ENCODE data around the gene TSPEAR. TPM values are rescaled to one million over a fixed set of nuclear protein-coding genes. Genes with fewer than 3 reads are reported as not detected.

TSPEAR gene
- total RNA-seq, 1 experiment from 2014 or later, result not detected

DNA sequence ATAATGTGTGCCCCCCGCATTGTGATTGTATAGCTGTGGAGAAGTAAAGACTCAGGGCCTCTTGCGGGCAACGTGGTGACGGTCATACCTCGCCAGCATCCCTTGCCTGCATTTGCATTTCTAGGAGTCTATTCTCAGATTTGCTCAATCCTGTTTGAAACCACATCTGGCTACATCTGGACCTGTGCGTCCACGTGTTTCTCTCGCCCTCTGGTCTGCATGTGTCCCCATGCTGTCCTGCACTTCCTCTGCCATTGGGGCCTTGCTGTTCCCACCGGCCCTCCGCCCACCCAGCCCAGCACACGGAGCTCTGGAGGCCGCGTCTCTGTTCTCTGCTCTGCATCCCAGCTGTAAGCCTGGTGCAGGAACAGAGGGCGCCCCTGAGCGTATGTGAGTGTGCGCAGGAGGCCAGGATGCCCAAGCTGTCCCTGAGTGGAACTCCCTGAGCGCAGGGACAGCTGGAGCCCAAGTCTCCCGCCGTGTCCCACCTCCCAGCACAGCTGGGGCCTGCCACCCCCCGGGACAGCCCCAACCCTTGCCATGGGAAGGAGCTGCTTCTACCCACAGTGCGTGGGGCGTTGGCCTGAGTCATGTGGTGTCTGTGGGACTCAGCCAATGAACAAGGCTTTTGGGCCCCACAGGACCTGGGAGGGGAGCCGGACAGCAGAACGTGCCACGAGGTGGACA lies 161.7 kb downstream of the TSPEAR start:
- CTCF ChIA-PET, result interaction anchor here (0.7 to 1.8 kb wide), 2 partner anchors 39 to 192 kb away, joined by 4 read pairs; no protein-coding TSS in a partner anchor
- POLR2A ChIA-PET, result no interaction called here
- H3K9me3 Mint-ChIP-seq (ENCODE audit: unreplicated experiment), result peaks cover 27% of the 10 kb centered on the region
- DNase-seq (ENCODE audit: unreplicated experiment), result no peak
- H3K4me1 Mint-ChIP-seq (ENCODE audit: insufficient read depth, unreplicated experiment), result peaks cover 15% of the 10 kb centered on the region
- no peak overlapping the region for H3K4me3 Mint-ChIP-seq (ENCODE audit: unreplicated experiment)
- TF ChIP-seq, protein P1, sequence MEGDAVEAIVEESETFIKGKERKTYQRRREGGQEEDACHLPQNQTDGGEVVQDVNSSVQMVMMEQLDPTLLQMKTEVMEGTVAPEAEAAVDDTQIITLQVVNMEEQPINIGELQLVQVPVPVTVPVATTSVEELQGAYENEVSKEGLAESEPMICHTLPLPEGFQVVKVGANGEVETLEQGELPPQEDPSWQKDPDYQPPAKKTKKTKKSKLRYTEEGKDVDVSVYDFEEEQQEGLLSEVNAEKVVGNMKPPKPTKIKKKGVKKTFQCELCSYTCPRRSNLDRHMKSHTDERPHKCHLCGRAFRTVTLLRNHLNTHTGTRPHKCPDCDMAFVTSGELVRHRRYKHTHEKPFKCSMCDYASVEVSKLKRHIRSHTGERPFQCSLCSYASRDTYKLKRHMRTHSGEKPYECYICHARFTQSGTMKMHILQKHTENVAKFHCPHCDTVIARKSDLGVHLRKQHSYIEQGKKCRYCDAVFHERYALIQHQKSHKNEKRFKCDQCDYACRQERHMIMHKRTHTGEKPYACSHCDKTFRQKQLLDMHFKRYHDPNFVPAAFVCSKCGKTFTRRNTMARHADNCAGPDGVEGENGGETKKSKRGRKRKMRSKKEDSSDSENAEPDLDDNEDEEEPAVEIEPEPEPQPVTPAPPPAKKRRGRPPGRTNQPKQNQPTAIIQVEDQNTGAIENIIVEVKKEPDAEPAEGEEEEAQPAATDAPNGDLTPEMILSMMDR (IDR thresholded peaks at IDR 0.05; ENCODE audit: unreplicated experiment), result no peak
- BruUV-seq (replicated peaks), result no TSS peak
- H3K27me3 Mint-ChIP-seq (ENCODE audit: insufficient read depth, unreplicated experiment), result peaks cover 53% of the 10 kb centered on the region
- no peak overlapping the region for H3K27ac Mint-ChIP-seq (ENCODE audit: low read depth, unreplicated experiment)
- H3K36me3 Mint-ChIP-seq (ENCODE audit: insufficient read depth, unreplicated experiment), result no peaks in the 10 kb centered on the region
- intact Hi-C loops (cut with micrococcal nuclease), result no loop called here

DNA sequence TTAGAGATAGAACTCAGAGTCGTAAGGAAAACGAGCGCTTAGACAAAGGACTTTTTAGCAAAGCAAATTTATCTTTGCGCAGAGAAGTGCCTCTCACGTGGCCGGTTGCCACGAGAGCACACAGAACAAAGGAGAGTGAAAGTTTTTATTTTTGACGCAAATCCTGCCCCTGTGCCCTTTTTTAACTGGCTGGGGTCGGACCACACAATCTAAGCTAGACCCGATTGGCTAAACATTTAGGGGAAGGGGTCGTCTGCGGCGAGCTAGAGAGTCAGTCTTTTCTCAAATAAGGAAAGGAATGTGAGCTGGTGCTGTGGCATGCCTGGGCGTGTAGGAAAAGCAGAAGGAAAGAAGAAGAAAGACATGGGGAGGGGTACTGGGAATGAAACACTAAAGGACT lies 162.4 kb downstream of the TSPEAR start:
- Mint-ChIP-seq H3K27me3 (ENCODE audit: insufficient read depth, unreplicated experiment) (peaks cover 46% of the 10 kb centered on the region), H3K27ac (ENCODE audit: low read depth, unreplicated experiment) (no peak overlapping the region), H3K4me3 (ENCODE audit: unreplicated experiment) (peak overlapping the region; percentile 3), H3K9me3 (ENCODE audit: unreplicated experiment) (peaks cover 24% of the 10 kb centered on the region), H3K36me3 (ENCODE audit: insufficient read depth, unreplicated experiment) (no peaks in the 10 kb centered on the region), H3K4me1 (ENCODE audit: insufficient read depth, unreplicated experiment) (peaks cover 15% of the 10 kb centered on the region)
- POLR2A ChIA-PET, result no interaction called here
- DNase-seq (ENCODE audit: unreplicated experiment), result no peak
- BruUV-seq (replicated peaks), result no TSS peak
- CTCF ChIA-PET, result no interaction called here
- TF ChIP-seq, protein P1 (IDR thresholded peaks at IDR 0.05; ENCODE audit: unreplicated experiment), result no peak
- intact Hi-C loops (cut with micrococcal nuclease), result no loop called here

DNA sequence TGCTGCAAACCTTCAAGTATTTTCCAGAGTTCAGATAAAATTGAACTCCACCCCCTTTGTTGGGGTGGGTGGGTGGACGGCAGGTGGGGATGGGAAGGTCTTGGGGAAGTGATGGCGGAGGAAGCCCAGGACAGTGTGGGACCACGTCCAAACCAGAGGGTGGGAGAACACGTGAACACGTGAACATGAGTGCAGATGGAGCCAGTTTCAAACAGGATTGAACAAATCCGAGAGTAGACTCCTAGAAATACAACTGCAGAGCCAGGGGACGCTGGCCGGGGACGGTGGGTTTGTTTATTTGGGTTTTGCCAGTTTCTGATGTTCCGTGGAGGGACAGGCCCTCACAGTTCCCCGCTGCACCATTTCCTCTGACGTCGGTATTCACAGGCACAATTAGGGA lies 163.0 kb downstream of the TSPEAR start:
- ChIA-PET POLR2A (no interaction called here), CTCF (no interaction called here)
- Mint-ChIP-seq H3K4me1 (ENCODE audit: insufficient read depth, unreplicated experiment) (peaks cover 15% of the 10 kb centered on the region), H3K27ac (ENCODE audit: low read depth, unreplicated experiment) (no peak overlapping the region), H3K27me3 (ENCODE audit: insufficient read depth, unreplicated experiment) (peaks cover 40% of the 10 kb centered on the region), H3K4me3 (ENCODE audit: unreplicated experiment) (no peak overlapping the region), H3K36me3 (ENCODE audit: insufficient read depth, unreplicated experiment) (no peaks in the 10 kb centered on the region), H3K9me3 (ENCODE audit: unreplicated experiment) (peaks cover 23% of the 10 kb centered on the region)
- BruUV-seq (replicated peaks), result no TSS peak
- TF ChIP-seq, protein P1 (IDR thresholded peaks at IDR 0.05; ENCODE audit: unreplicated experiment), result no peak
- no peak for DNase-seq (ENCODE audit: unreplicated experiment)
- intact Hi-C loops (cut with micrococcal nuclease), result no loop called here

DNA sequence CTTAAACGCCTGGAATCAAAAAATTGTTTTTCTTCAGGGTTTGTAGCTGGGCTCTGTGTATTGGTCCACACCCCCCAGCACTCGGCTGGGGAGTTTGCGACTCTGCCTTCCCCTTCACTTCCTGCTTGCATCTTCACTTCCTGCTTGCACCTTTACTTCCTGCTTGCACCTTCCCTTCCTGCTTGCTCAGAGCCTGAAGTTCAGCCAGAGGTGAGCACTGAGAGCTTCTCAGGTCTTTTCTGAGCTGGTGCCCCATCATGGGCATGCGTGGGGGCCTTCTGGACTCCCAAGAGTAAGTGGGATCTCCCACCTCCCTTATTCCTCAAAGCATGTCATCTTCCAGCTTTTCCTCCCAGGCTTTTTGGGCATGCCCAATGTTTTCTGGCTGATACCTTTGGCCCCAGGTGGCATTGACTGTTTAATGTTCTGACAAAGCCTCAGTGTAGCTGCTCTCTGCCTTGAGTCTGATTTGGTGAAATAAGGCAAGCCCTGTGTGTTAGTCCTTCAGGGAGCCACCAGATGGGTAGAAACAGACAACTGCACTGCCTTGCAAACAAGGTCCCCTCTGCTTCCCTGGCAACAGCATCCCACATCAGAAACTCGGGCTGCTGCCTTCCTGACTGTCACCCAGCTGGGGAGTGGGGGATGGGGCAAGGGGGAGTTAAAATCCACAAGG lies 163.6 kb downstream of the TSPEAR start:
- no peak for DNase-seq (ENCODE audit: unreplicated experiment)
- Mint-ChIP-seq H3K36me3 (ENCODE audit: insufficient read depth, unreplicated experiment) (no peaks in the 10 kb centered on the region), H3K4me1 (ENCODE audit: insufficient read depth, unreplicated experiment) (peaks cover 15% of the 10 kb centered on the region), H3K27ac (ENCODE audit: low read depth, unreplicated experiment) (no peak overlapping the region), H3K27me3 (ENCODE audit: insufficient read depth, unreplicated experiment) (peaks cover 34% of the 10 kb centered on the region), H3K4me3 (ENCODE audit: unreplicated experiment) (no peak overlapping the region), H3K9me3 (ENCODE audit: unreplicated experiment) (peaks cover 23% of the 10 kb centered on the region)
- ChIA-PET POLR2A (no interaction called here), CTCF (interaction anchor here (0.7 kb wide), 2 partner anchors 114 to 148 kb away, joined by 3 to 4 read pairs; no protein-coding TSS in a partner anchor)
- TF ChIP-seq, protein P1 (IDR thresholded peaks at IDR 0.05; ENCODE audit: unreplicated experiment), result no peak
- no TSS peak for BruUV-seq (replicated peaks)
- intact Hi-C loops (cut with micrococcal nuclease), result no loop called here
